H9 (cell line): Measurements from ENCODE around the gene TMEM183A. TPM values are rescaled to one million over a fixed set of nuclear protein-coding genes. Genes with fewer than 3 reads are reported as not detected.
A peak's percentile ranks its signal among the peaks of the same experiment; 100 is the strongest.

Source experiments
- DNase-seq: peaks from one replicate; pipeline ENCODE4 v3.0.0-alpha.2; 2017
- H2AFZ ChIP-seq: one replicate; pipeline ENCODE4 v1.6.1; 2013; ENCODE audit warnings: mild to moderate bottlenecking, low read length, control low read depth, moderate library complexity
- H2AK5ac ChIP-seq: 2 replicates; pipeline ENCODE4 v1.6.1; 2013; ENCODE audit warnings: low read length, control low read depth, mixed read lengths; ENCODE audit not compliant: insufficient read length
- H2BK120ac ChIP-seq: one replicate; pipeline ENCODE4 v1.6.1; 2013; ENCODE audit warnings: low read depth, mild to moderate bottlenecking, low read length, control low read depth, inconsistent platforms; ENCODE audit not compliant: poor library complexity, severe bottlenecking
- H2BK12ac ChIP-seq: 2 replicates; pipeline ENCODE4 v1.6.1; 2013; ENCODE audit warnings: low read length, control low read depth, mixed read lengths, low read depth; ENCODE audit not compliant: insufficient read length
- H2BK15ac ChIP-seq: 2 replicates; pipeline ENCODE4 v1.6.1; 2013; ENCODE audit warnings: low read depth, low read length, control low read depth
- H2BK20ac ChIP-seq: one replicate; pipeline ENCODE4 v1.6.1; 2013; ENCODE audit warnings: low read depth, mild to moderate bottlenecking, low read length, control low read depth, inconsistent platforms; ENCODE audit not compliant: poor library complexity, severe bottlenecking
- H2BK5ac ChIP-seq: 2 replicates; pipeline ENCODE4 v1.6.1; 2013; ENCODE audit warnings: low read length, control low read depth, mixed read lengths; ENCODE audit not compliant: insufficient read length
- H3K14ac ChIP-seq: 2 replicates; pipeline ENCODE4 v1.6.1; 2013; ENCODE audit warnings: low read length, control low read depth; ENCODE audit not compliant: insufficient read depth
- H3K18ac ChIP-seq: 2 replicates; pipeline ENCODE4 v1.6.1; 2013; ENCODE audit warnings: low read depth, mild to moderate bottlenecking, mixed read lengths, low read length, control low read depth; ENCODE audit not compliant: insufficient read length
- H3K23ac ChIP-seq: 2 replicates; pipeline ENCODE4 v1.6.1; 2013; ENCODE audit warnings: low read length, control low read depth, mixed read lengths, low read depth; ENCODE audit not compliant: insufficient read length
- H3K23me2 ChIP-seq: 2 replicates; pipeline ENCODE4 v1.6.1; 2013; ENCODE audit warnings: low read depth, mild to moderate bottlenecking, mixed read lengths, low read length, control low read depth; ENCODE audit not compliant: insufficient read length, poor library complexity, severe bottlenecking
- H3K27ac ChIP-seq: 2 replicates; pipeline ENCODE4 v1.5.1; 2013; ENCODE audit warnings: low read length, control low read depth, mixed read lengths, low read depth; ENCODE audit not compliant: insufficient read length
- H3K27me3 ChIP-seq: 2 replicates; pipeline ENCODE4 v1.6.1; 2013; ENCODE audit warnings: low read length, control low read depth, inconsistent platforms; ENCODE audit not compliant: insufficient read depth
- H3K4ac ChIP-seq: 2 replicates; pipeline ENCODE4 v1.6.1; 2013; ENCODE audit warnings: low read depth, mild to moderate bottlenecking, control low read depth, inconsistent platforms, low read length, moderate library complexity
- H3K4me1 ChIP-seq: 2 replicates; pipeline ENCODE4 v1.6.1; 2013; ENCODE audit warnings: low read length, control low read depth, inconsistent platforms; ENCODE audit not compliant: insufficient read depth
- H3K4me2 ChIP-seq: 2 replicates; pipeline ENCODE4 v1.6.1; 2013; ENCODE audit warnings: low read length, control low read depth, mixed read lengths; ENCODE audit not compliant: insufficient read length, insufficient read depth
- H3K56ac ChIP-seq: 2 replicates; pipeline ENCODE4 v1.6.1; 2013; ENCODE audit warnings: low read depth, mild to moderate bottlenecking, mixed read lengths, low read length, control low read depth; ENCODE audit not compliant: insufficient read length
- H3K79me1 ChIP-seq: 2 replicates; pipeline ENCODE4 v1.6.1; 2013; ENCODE audit warnings: low read depth, mild to moderate bottlenecking, moderate library complexity, low read length, control low read depth, inconsistent platforms; ENCODE audit not compliant: insufficient read depth, poor library complexity, severe bottlenecking
- H3K79me2 ChIP-seq: 2 replicates; pipeline ENCODE4 v1.6.1; 2013; ENCODE audit warnings: low read length, control low read depth, inconsistent platforms; ENCODE audit not compliant: insufficient read depth
- H3K9ac ChIP-seq: 2 replicates; pipeline ENCODE4 v1.6.1; 2013; ENCODE audit warnings: low read length, control low read depth, mixed read lengths; ENCODE audit not compliant: insufficient read length; ENCODE audit errors: extremely low read depth
- H3K9me3 ChIP-seq: one replicate; pipeline ENCODE4 v1.6.1; 2013; ENCODE audit warnings: low read depth, low read length, inconsistent platforms; ENCODE audit not compliant: control insufficient read depth
- H3T11ph ChIP-seq: one replicate; pipeline ENCODE4 v1.6.1; 2013; ENCODE audit warnings: mild to moderate bottlenecking, low read length, control low read depth, inconsistent platforms
- H4K20me1 ChIP-seq: one replicate; pipeline ENCODE4 v1.6.1; 2013; ENCODE audit not compliant: control insufficient read depth, insufficient read length, insufficient read depth
- H4K5ac ChIP-seq: 2 replicates; pipeline ENCODE4 v1.6.1; 2013; ENCODE audit warnings: low read depth, mild to moderate bottlenecking, mixed read lengths, low read length, control low read depth; ENCODE audit not compliant: insufficient read length
- H4K8ac ChIP-seq: replicated peaks from 2 replicates; pipeline ENCODE4 v1.6.1; 2013; ENCODE audit warnings: low read length, control low read depth, mixed read lengths, low read depth; ENCODE audit not compliant: insufficient read length
- H4K91ac ChIP-seq: 2 replicates; pipeline ENCODE4 v1.6.1; 2013; ENCODE audit warnings: low read depth, mild to moderate bottlenecking, moderate library complexity, mixed read lengths, low read length, control low read depth; ENCODE audit not compliant: insufficient read length
- H3K27ac Mint-ChIP-seq, 3 experiments: 2 replicates in 2 of 3; 3 replicates in 1 of 3; pipeline ENCODE4 v1.8.0; 2020 to 2021; ENCODE audit warnings: mixed read lengths in 3 of 3, mild to moderate bottlenecking in 1 of 3, moderate library complexity in 1 of 3
- H3K27me3 Mint-ChIP-seq: 2 replicates; pipeline ENCODE4 v1.8.0; 2021; ENCODE audit warnings: low read depth, mild to moderate bottlenecking, moderate library complexity, mixed read lengths
- H3K36me3 Mint-ChIP-seq, 3 experiments: 2 replicates in 2 of 3; 3 replicates in 1 of 3; pipeline ENCODE4 v1.8.0; 2020 to 2021; ENCODE audit warnings: low read depth in 3 of 3, mixed read lengths in 3 of 3; ENCODE audit not compliant: insufficient read depth in 1 of 3
- H3K4me1 Mint-ChIP-seq, 2 experiments: 2 replicates each; pipeline ENCODE4 v1.8.0; 2020; ENCODE audit warnings: mixed read lengths in 2 of 2
- H3K4me3 Mint-ChIP-seq, 2 experiments: 2 replicates in 1 of 2; 3 replicates in 1 of 2; pipeline ENCODE4 v1.8.0; 2020 to 2021; ENCODE audit warnings: mild to moderate bottlenecking in 2 of 2, mixed read lengths in 2 of 2, moderate library complexity in 1 of 2
- H3K9me3 Mint-ChIP-seq, 2 experiments: 2 replicates in 1 of 2; 3 replicates in 1 of 2; pipeline ENCODE4 v1.8.0; 2020; ENCODE audit warnings: mild to moderate bottlenecking in 2 of 2, mixed read lengths in 2 of 2, moderate library complexity in 1 of 2
- WGBS: extraction: QIAGEN DNeasy Blood & Tissue Kit; methylation state at CpG from one replicate; pipeline ENCODE4 v1.1.7; 2013; ENCODE audit warnings: missing lambda C conversion rate, low lambda C conversion rate, mixed read lengths; ENCODE audit not compliant: insufficient read length; ENCODE audit errors: extremely low coverage; 5-methylcytosine and 5-hydroxymethylcytosine counted together
- total RNA-seq: library from RNA; stranded (reverse); gene quantifications from 2 replicates; pipeline ENCODE4 v1.2.1, GENCODE V29; 2021
- TF ChIP-seq, protein P1 (sequence below): fragments of 200-600 bp; sonication (generic); conservative IDR thresholded peaks from 3 replicates; pipeline ENCODE4 v1.8.0; 2021; ENCODE audit warnings: antibody characterized with exemption, mild to moderate bottlenecking

Gene TMEM183A
- total RNA-seq, 1 experiment from 2014 or later = 93.4 TPM

DNA sequence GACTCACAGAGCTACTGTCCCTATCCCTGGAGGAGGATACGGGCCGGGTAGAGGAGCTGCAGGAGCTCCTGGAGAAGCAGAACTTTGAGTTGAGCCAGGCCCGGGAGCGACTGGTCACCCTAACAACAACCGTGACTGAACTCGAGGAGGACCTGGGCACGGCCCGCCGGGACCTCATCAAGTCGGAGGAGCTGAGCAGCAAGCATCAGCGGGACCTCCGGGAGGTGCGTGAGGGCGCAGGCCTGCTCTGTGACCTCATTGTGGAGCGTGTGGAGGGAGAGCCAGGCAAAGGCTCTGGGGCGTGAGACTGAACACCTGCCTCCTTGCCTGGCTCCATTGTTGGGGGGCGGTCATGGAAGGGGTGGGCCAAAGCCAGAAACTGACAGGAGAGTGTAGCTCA lies 38.2 kb downstream of the TMEM183A start:
- Histone ChIP-seq H3K23me2 (no peaks in the 10 kb centered on the region), H4K8ac (no peak overlapping the region), H3K79me1 (no peaks in the 10 kb centered on the region), H2AK5ac (no peak overlapping the region), H3K9me3 (no peaks in the 10 kb centered on the region), H3K79me2 (no peaks in the 10 kb centered on the region), H3K4me2 (no peak overlapping the region), H2AFZ (no peak overlapping the region), H3K4ac (no peak overlapping the region), H3K23ac (no peak overlapping the region), H2BK5ac (no peak overlapping the region), H2BK12ac (no peak overlapping the region), H4K91ac (no peak overlapping the region), H3K4me1 (no peaks in the 10 kb centered on the region; the same call in 1 of the 2 replicates), H3K27ac (no peak overlapping the region), H3K27me3 (no peaks in the 10 kb centered on the region), H3T11ph (no peak overlapping the region), H4K20me1 (no peaks in the 10 kb centered on the region), H3K14ac (no peak overlapping the region), H3K56ac (no peak overlapping the region), H2BK15ac (no peak overlapping the region), H2BK20ac (no peak overlapping the region), H2BK120ac (no peak overlapping the region), H3K9ac (no peak overlapping the region), H4K5ac (no peak overlapping the region), H3K18ac (no peak overlapping the region)
- Mint-ChIP-seq H3K4me3 (no peak overlapping the region), H3K27ac (0 out of 7 replicates have a peak overlapping the region, but pooled peaks of 1 of the 3 experiments have one; percentile 34), H3K36me3 (peaks cover 0 to 32% (median 9%) of the 10 kb centered on the region in 3 experiments; a peak in 5 of 7 replicates), H3K4me1 (peaks cover 14 to 39% of the 10 kb centered on the region in 2 experiments), H3K9me3 (no peaks in the 10 kb centered on the region), H3K27me3 (peaks cover 2% of the 10 kb centered on the region)
- DNase-seq = no peak
- TF ChIP-seq, protein P1, sequence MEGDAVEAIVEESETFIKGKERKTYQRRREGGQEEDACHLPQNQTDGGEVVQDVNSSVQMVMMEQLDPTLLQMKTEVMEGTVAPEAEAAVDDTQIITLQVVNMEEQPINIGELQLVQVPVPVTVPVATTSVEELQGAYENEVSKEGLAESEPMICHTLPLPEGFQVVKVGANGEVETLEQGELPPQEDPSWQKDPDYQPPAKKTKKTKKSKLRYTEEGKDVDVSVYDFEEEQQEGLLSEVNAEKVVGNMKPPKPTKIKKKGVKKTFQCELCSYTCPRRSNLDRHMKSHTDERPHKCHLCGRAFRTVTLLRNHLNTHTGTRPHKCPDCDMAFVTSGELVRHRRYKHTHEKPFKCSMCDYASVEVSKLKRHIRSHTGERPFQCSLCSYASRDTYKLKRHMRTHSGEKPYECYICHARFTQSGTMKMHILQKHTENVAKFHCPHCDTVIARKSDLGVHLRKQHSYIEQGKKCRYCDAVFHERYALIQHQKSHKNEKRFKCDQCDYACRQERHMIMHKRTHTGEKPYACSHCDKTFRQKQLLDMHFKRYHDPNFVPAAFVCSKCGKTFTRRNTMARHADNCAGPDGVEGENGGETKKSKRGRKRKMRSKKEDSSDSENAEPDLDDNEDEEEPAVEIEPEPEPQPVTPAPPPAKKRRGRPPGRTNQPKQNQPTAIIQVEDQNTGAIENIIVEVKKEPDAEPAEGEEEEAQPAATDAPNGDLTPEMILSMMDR = no peak
- WGBS = no CpG with 5 or more reads among the region's 17 CpGs
